ENCODE data around the gene SLC15A5. TPM values are rescaled to one million over a fixed set of nuclear protein-coding genes. Genes with fewer than 3 reads are reported as not detected.

The SLC15A5 gene
- total and polyA plus RNA-seq, 8 donors = not detected

DNA sequence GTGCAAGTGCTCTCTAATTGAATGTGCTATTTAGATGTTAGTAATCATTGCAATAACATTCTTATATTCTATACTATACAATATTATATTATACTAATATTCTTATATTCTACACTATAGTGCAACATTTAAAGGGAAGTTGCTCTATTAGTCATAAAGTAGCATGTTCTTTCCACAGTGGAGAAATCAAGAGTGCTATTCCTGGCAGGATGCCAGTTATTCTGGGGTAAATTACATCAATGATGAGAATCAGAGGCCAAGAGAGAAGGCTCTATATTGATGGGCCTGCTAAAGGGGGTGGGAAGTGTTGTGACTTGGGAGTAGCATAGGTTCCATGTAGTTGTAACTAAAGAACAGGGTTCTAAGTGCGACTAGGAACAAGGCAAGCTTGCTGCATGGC lies 121.5 kb downstream of the SLC15A5 start:
- no peak for DNase-seq
- WGBS, 5 donors = 87 to 100% (median 94%) methylated on average over 1 of the region's 1 CpG
- H3K27ac ChIP-seq = no peak overlapping the region

DNA sequence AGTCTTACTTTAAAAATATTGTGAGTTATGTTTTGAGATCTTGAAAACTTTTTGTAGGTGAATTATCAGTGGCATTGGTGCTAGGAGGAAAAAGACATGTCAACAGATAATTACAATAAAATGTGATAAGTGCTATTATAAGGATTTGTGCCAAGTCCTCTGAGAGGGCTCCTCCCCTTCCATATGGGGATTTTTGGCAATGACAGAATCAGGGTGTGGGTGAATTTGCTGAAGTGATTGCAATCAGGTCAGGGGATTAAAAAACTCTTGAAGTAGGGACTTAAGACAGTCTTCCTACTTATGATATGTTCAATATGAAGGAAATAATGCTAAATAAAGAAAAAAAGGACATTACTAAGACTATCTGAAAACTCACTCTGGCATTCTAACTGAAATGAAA lies 122.5 kb downstream of the SLC15A5 start:
- Histone ChIP-seq H3K4me3 (no peak overlapping the region), H3K36me3 (no peaks in the 10 kb centered on the region), H3K9me3 (no peaks in the 10 kb centered on the region), H3K4me1 (no peaks in the 10 kb centered on the region), H3K27ac (no peak overlapping the region), H3K27me3 (no peaks in the 10 kb centered on the region)
- TF ChIP-seq, protein P1, sequence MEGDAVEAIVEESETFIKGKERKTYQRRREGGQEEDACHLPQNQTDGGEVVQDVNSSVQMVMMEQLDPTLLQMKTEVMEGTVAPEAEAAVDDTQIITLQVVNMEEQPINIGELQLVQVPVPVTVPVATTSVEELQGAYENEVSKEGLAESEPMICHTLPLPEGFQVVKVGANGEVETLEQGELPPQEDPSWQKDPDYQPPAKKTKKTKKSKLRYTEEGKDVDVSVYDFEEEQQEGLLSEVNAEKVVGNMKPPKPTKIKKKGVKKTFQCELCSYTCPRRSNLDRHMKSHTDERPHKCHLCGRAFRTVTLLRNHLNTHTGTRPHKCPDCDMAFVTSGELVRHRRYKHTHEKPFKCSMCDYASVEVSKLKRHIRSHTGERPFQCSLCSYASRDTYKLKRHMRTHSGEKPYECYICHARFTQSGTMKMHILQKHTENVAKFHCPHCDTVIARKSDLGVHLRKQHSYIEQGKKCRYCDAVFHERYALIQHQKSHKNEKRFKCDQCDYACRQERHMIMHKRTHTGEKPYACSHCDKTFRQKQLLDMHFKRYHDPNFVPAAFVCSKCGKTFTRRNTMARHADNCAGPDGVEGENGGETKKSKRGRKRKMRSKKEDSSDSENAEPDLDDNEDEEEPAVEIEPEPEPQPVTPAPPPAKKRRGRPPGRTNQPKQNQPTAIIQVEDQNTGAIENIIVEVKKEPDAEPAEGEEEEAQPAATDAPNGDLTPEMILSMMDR (IDR thresholded peaks at IDR 0.05) = no peak
- no peak for TF ChIP-seq POLR2AphosphoS5 (IDR thresholded peaks at IDR 0.05)
- TF ChIP-seq POLR2A (IDR thresholded peaks at IDR 0.05) = no peak
- no peak for TF ChIP-seq EP300 (IDR thresholded peaks at IDR 0.05)
- DNase-seq = no peak
- intact Hi-C loops (cut with DNase I; ENCODE audit: low total_unique reads) = no loop called here

More for the DNA sequence above, 121.5 kb downstream of the SLC15A5 start:
- TF ChIP-seq POLR2A (IDR thresholded peaks at IDR 0.05) = no peak
- TF ChIP-seq, protein P1 (IDR thresholded peaks at IDR 0.05) = no peak
- TF ChIP-seq POLR2AphosphoS5 (IDR thresholded peaks at IDR 0.05) = no peak
- no peak for TF ChIP-seq EP300 (IDR thresholded peaks at IDR 0.05)
- Histone ChIP-seq H3K36me3 (no peaks in the 10 kb centered on the region), H3K4me3 (no peak overlapping the region), H3K9me3 (no peaks in the 10 kb centered on the region), H3K27me3 (no peaks in the 10 kb centered on the region), H3K4me1 (no peaks in the 10 kb centered on the region)
- intact Hi-C loops (cut with DNase I; ENCODE audit: low total_unique reads) = no loop called here

DNA sequence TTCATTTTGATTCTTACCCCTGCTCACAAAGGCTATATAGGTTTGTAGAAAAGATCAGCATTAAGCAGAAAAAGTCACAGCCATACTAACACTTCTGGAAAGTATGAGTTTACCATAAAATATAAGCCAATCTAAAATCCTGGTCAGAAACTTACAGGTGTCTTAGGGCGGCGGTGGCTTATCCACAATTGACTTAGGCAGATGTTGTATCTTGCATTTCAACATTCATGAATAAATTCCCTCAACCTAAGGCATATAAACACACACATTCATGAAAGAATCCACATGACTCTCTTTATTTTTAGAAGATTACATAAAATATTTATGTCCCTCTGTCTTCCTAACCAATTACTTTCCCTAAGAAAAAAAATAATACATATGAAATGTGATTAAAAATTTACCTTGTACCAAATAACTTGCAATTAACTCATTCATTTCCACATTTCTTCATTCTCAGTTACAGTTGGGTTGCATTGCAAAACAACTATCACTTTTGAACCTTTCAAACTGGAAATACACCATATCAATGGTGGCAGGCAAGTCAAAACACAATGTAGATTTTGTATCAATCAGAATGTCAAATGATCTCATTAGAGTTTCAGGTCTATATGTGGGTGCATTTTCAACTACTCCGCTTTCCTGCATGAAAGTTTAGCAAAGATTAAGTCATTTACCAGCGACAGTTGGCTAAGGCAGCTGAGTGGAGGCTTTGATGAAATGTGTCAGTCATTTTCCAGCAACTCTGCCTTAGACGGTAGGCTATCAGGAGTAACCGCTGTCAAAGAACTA lies 124.4 kb downstream of the SLC15A5 start:
- intact Hi-C loops (cut with DNase I; ENCODE audit: low total_unique reads) = no loop called here
- Histone ChIP-seq H3K4me3 (no peak overlapping the region), H3K27ac (no peak overlapping the region), H3K9me3 (no peaks in the 10 kb centered on the region), H3K4me1 (no peaks in the 10 kb centered on the region), H3K27me3 (no peaks in the 10 kb centered on the region), H3K36me3 (no peaks in the 10 kb centered on the region)
- TF ChIP-seq, protein P1 (IDR thresholded peaks at IDR 0.05) = no peak
- TF ChIP-seq EP300 (IDR thresholded peaks at IDR 0.05) (no peak), POLR2AphosphoS5 (IDR thresholded peaks at IDR 0.05) (no peak), POLR2A (IDR thresholded peaks at IDR 0.05) (no peak)
- no peak for DNase-seq
- WGBS, 5 donors = 84 to 88% (median 86%) methylated on average over 6 of the region's 6 CpGs

- no peak overlapping the region for H3K4me3 ChIP-seq
- H3K36me3 ChIP-seq = no peaks in the 10 kb centered on the region
- 29 to 54% (median 44%) methylated on average over 2 of the region's 2 CpGs for WGBS, 5 donors
- no peaks in the 10 kb centered on the region for H3K9me3 ChIP-seq
- intact Hi-C loops (cut with DNase I; ENCODE audit: low total_unique reads) = no loop called here
- no peaks in the 10 kb centered on the region for H3K4me1 ChIP-seq
- no peak for DNase-seq
- no peak overlapping the region for H3K27ac ChIP-seq
- TF ChIP-seq, protein P1 (IDR thresholded peaks at IDR 0.05) = no peak
- TF ChIP-seq POLR2AphosphoS5 (IDR thresholded peaks at IDR 0.05) = no peak
- H3K27me3 ChIP-seq = no peaks in the 10 kb centered on the region
Measured at GRCh38 chr12:16150276-16150675, 127.2 kb downstream of the SLC15A5 start.
